Skeletal muscle satellite cell (primary cell): ENCODE results near the gene PGP.
"Not testable (repeated sequence)": the region's sequence is repeated elsewhere in the genome, so short reads cannot be mapped to it uniquely, and the experiment has no call there.

Source experiments
- H3K27me3 ChIP-seq: 2 replicates; pipeline ENCODE4 v1.7.0; 2013; ENCODE audit warnings: low read length; ENCODE audit not compliant: control insufficient read depth, insufficient read depth
- H3K36me3 ChIP-seq: 2 replicates; pipeline ENCODE4 v1.7.0; 2013; ENCODE audit warnings: mild to moderate bottlenecking, control low read depth, low read length; ENCODE audit not compliant: insufficient read depth
- H3K4me1 ChIP-seq: 2 replicates; pipeline ENCODE4 v1.7.0; 2013; ENCODE audit warnings: low read length; ENCODE audit not compliant: control insufficient read depth, insufficient read depth
- H3K4me2 ChIP-seq: 2 replicates; pipeline ENCODE4 v1.7.0; 2013; ENCODE audit warnings: mild to moderate bottlenecking, low read length
- H3K4me3 ChIP-seq: 2 replicates; pipeline ENCODE4 v1.7.0; 2013; ENCODE audit warnings: low read length
- H3K9ac ChIP-seq: 2 replicates; pipeline ENCODE4 v1.7.0; 2013; ENCODE audit warnings: mild to moderate bottlenecking, low read depth, low read length, moderate library complexity
- H3K9me3 ChIP-seq: replicated peaks from 2 replicates; pipeline ENCODE4 v1.7.0; 2013; ENCODE audit warnings: mild to moderate bottlenecking, control low read depth, low read length

Gene PGP

GRCh38 chr16:2244926-2245795 is 30.5 kb upstream of the PGP start:
- peaks cover 3% of the 10 kb centered on the region for H3K4me1 ChIP-seq
- no peak overlapping the region for H3K9ac ChIP-seq
- no peak overlapping the region for H3K4me2 ChIP-seq
- H3K27me3 ChIP-seq = no peaks in the 10 kb centered on the region
- H3K36me3 ChIP-seq = peaks cover 47% of the 10 kb centered on the region
- no peak overlapping the region for H3K4me3 ChIP-seq
- no peaks in the 10 kb centered on the region for H3K9me3 ChIP-seq

- Histone ChIP-seq H3K4me2 (no peak overlapping the region), H3K9me3 (no peaks in the 10 kb centered on the region), H3K4me3 (no peak overlapping the region), H3K27me3 (no peaks in the 10 kb centered on the region), H3K9ac (no peak overlapping the region), H3K36me3 (peaks cover 52% of the 10 kb centered on the region), H3K4me1 (no peaks in the 10 kb centered on the region)
These were observed 29.7 kb upstream of the PGP start for GRCh38 chr16:2244301-2244700.

- H3K4me3 ChIP-seq = no peak overlapping the region
These were observed 29.1 kb upstream of the PGP start for GRCh38 chr16:2243781-2244180.

GRCh38 chr16:2243031-2243528 is 28.4 kb upstream of the PGP start:
- H3K4me1 ChIP-seq = peaks cover 3% of the 10 kb centered on the region
- peaks cover 53% of the 10 kb centered on the region for H3K36me3 ChIP-seq
- H3K4me2 ChIP-seq = no peak overlapping the region
- H3K9me3 ChIP-seq = no peaks in the 10 kb centered on the region
- no peaks in the 10 kb centered on the region for H3K27me3 ChIP-seq
- no peak overlapping the region for H3K9ac ChIP-seq
- no peak overlapping the region for H3K4me3 ChIP-seq

More at GRCh38 chr16:2243781-2244180, 29.1 kb upstream of the PGP start:
- Histone ChIP-seq H3K4me2 (no peak overlapping the region), H3K4me1 (peaks cover 3% of the 10 kb centered on the region), H3K27me3 (no peaks in the 10 kb centered on the region), H3K9me3 (no peaks in the 10 kb centered on the region), H3K36me3 (peaks cover 52% of the 10 kb centered on the region), H3K9ac (no peak overlapping the region)

- peaks cover 53% of the 10 kb centered on the region for H3K36me3 ChIP-seq
- no peaks in the 10 kb centered on the region for H3K9me3 ChIP-seq
- H3K4me2 ChIP-seq = no peak overlapping the region
- H3K4me3 ChIP-seq = no peak overlapping the region
- peaks cover 3% of the 10 kb centered on the region for H3K4me1 ChIP-seq
- no peaks in the 10 kb centered on the region for H3K27me3 ChIP-seq
- no peak overlapping the region for H3K9ac ChIP-seq
These were observed 28.0 kb upstream of the PGP start for GRCh38 chr16:2242598-2242997.

GRCh38 chr16:2240331-2240730 is 25.7 kb upstream of the PGP start:
- H3K4me2 ChIP-seq, H3K27me3 ChIP-seq, H3K9ac ChIP-seq, H3K4me3 ChIP-seq, H3K9me3 ChIP-seq: not testable (repeated sequence)
- Histone ChIP-seq H3K4me1 (peaks cover 21% of the 10 kb centered on the region), H3K36me3 (peaks cover 47% of the 10 kb centered on the region)

GRCh38 chr16:2238838-2239675 is 24.4 kb upstream of the PGP start:
- H3K27me3 ChIP-seq = no peaks in the 10 kb centered on the region
- H3K4me3 ChIP-seq = no peak overlapping the region
- no peak overlapping the region for H3K9ac ChIP-seq
- no peaks in the 10 kb centered on the region for H3K9me3 ChIP-seq
- peaks cover 21% of the 10 kb centered on the region for H3K4me1 ChIP-seq
- peaks cover 45% of the 10 kb centered on the region for H3K36me3 ChIP-seq
- H3K4me2 ChIP-seq = no peak overlapping the region

GRCh38 chr16:2238150-2238837 is 23.7 kb upstream of the PGP start:
- Histone ChIP-seq H3K9ac (no peak overlapping the region), H3K4me3 (no peak overlapping the region), H3K36me3 (peaks cover 45% of the 10 kb centered on the region), H3K9me3 (no peaks in the 10 kb centered on the region), H3K4me1 (peaks cover 21% of the 10 kb centered on the region), H3K4me2 (no peak overlapping the region), H3K27me3 (no peaks in the 10 kb centered on the region)

- H3K36me3 ChIP-seq = peaks cover 47% of the 10 kb centered on the region
These were observed 23.0 kb upstream of the PGP start for GRCh38 chr16:2237493-2238149.

GRCh38 chr16:2237102-2237482 is 22.5 kb upstream of the PGP start:
- H3K9ac ChIP-seq = no peak overlapping the region
- no peaks in the 10 kb centered on the region for H3K27me3 ChIP-seq
- peaks cover 47% of the 10 kb centered on the region for H3K36me3 ChIP-seq
- peaks cover 22% of the 10 kb centered on the region for H3K4me1 ChIP-seq
- H3K4me2 ChIP-seq = peak overlapping the region; percentile 23
- no peaks in the 10 kb centered on the region for H3K9me3 ChIP-seq
- no peak overlapping the region for H3K4me3 ChIP-seq

More at GRCh38 chr16:2237493-2238149, 23.0 kb upstream of the PGP start:
- Histone ChIP-seq H3K27me3 (no peaks in the 10 kb centered on the region), H3K4me1 (peaks cover 21% of the 10 kb centered on the region), H3K9ac (no peak overlapping the region), H3K9me3 (no peaks in the 10 kb centered on the region), H3K4me2 (no peak overlapping the region), H3K4me3 (no peak overlapping the region)
